SJCRH30 (cell line): Measurements from ENCODE around the gene SINHCAF. TPM values are rescaled to one million over a fixed set of nuclear protein-coding genes. Genes with fewer than 3 reads are reported as not detected.
"Not testable (repeated sequence)": the region's sequence is repeated elsewhere in the genome, so short reads cannot be mapped to it uniquely, and the experiment has no call there.

Experiments
- DNase-seq, 2 experiments: peaks; one replicate each; pipeline ENCODE4 v3.0.0-alpha.2; 2015 to 2020
- H3K27ac ChIP-seq: fragments of 250-450 bp; sonication (Bioruptor Pico); 2 replicates; pipeline ENCODE4 v1.5.1; 2020; ENCODE audit warnings: mild to moderate bottlenecking, moderate library complexity
- H3K27me3 ChIP-seq: fragments of 250-450 bp; sonication (Bioruptor Pico); 2 replicates; pipeline ENCODE4 v1.5.1; 2020; ENCODE audit warnings: mild to moderate bottlenecking, moderate library complexity
- H3K36me3 ChIP-seq: fragments of 250-450 bp; sonication (Bioruptor Pico); 2 replicates; pipeline ENCODE4 v1.5.1; 2020; ENCODE audit warnings: mild to moderate bottlenecking, moderate library complexity
- H3K4me1 ChIP-seq: fragments of 250-450 bp; sonication (Bioruptor Pico); 2 replicates; pipeline ENCODE4 v1.5.1; 2020; ENCODE audit warnings: mild to moderate bottlenecking, moderate library complexity
- H3K4me3 ChIP-seq: fragments of 250-450 bp; sonication (Bioruptor Pico); 2 replicates; pipeline ENCODE4 v1.5.1; 2020; ENCODE audit warnings: mild to moderate bottlenecking, moderate library complexity
- H3K9me3 ChIP-seq: fragments of 250-450 bp; sonication (Bioruptor Pico); replicated peaks from 2 replicates; pipeline ENCODE4 v1.5.1; 2020; ENCODE audit warnings: mild to moderate bottlenecking, moderate library complexity
- total RNA-seq: library from RNA; depleted of rRNA; stranded (reverse); fragments of >200 nt; shearing (Covaris generic); gene quantifications from 2 replicates; pipeline ENCODE4 v1.2.3, GENCODE V29; 2014; rRNA removed

Gene SINHCAF, protein sequence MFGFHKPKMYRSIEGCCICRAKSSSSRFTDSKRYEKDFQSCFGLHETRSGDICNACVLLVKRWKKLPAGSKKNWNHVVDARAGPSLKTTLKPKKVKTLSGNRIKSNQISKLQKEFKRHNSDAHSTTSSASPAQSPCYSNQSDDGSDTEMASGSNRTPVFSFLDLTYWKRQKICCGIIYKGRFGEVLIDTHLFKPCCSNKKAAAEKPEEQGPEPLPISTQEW
- 87.6 and 105 TPM in 2 replicates for total RNA-seq

GRCh38 chr12:31325877-31326631 is at the start of gene SINHCAF:
TSS of gene SINHCAF (minus strand) at chr12:31326150. CDS start at chr12:31298204, 27,946 bp downstream.
- Histone ChIP-seq H3K4me1 (peaks cover 14% of the 10 kb centered on the region), H3K27ac (peak within 1 kb of the TSS; percentile 88), H3K36me3 (no peaks in the 10 kb centered on the region), H3K27me3 (no peaks in the 10 kb centered on the region), H3K4me3 (peak within 1 kb of the TSS; percentile 82), H3K9me3 (no peaks in the 10 kb centered on the region)
- peak; percentile 99 to 100 for DNase-seq

DNA sequence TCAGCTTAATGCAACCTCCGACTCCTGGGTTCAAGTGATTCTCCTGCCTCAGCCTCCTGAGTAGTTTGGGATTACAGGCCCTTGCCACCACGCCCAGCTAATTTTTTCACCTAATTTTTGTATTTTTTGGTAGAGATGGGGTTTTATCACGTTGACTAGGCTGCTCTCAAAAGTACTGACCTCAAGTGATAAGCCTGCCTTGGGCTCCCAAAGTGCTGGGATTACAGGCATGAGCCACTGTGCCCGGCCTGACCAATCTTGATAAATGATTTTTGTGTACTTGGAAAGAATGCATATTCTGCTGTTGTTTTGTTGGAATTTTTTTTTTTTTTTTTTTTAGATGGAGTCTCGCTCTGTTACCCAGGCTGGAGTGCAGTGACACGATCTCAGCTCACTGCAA is 49.5 kb upstream of the SINHCAF start:
- DNase-seq, H3K27ac ChIP-seq: not testable (repeated sequence)

GRCh38 chr12:31371256-31371620 is 45.3 kb upstream of the SINHCAF start:
- Histone ChIP-seq H3K9me3 (no peaks in the 10 kb centered on the region), H3K36me3 (no peaks in the 10 kb centered on the region), H3K27ac (no peak overlapping the region), H3K4me3 (no peak overlapping the region), H3K27me3 (no peaks in the 10 kb centered on the region), H3K4me1 (no peaks in the 10 kb centered on the region; the same call in 1 of the 2 replicates)
- no peak for DNase-seq

More for the DNA sequence above, 49.5 kb upstream of the SINHCAF start:
- H3K4me3 ChIP-seq, H3K36me3 ChIP-seq, H3K4me1 ChIP-seq, H3K9me3 ChIP-seq, H3K27me3 ChIP-seq: not testable (repeated sequence)

GRCh38 chr12:31370531-31371255 is 44.7 kb upstream of the SINHCAF start:
- H3K4me1 ChIP-seq: no peaks in the 10 kb centered on the region; the same call in 1 of the 2 replicates
- no peaks in the 10 kb centered on the region for H3K36me3 ChIP-seq
- peak overlapping the region; percentile 56 for H3K27ac ChIP-seq
- peak overlapping the region; percentile 53 for H3K4me3 ChIP-seq
- peak in 1 of 2 experiments; percentile 27 for DNase-seq
- H3K9me3 ChIP-seq: no peaks in the 10 kb centered on the region
- no peaks in the 10 kb centered on the region for H3K27me3 ChIP-seq

DNA sequence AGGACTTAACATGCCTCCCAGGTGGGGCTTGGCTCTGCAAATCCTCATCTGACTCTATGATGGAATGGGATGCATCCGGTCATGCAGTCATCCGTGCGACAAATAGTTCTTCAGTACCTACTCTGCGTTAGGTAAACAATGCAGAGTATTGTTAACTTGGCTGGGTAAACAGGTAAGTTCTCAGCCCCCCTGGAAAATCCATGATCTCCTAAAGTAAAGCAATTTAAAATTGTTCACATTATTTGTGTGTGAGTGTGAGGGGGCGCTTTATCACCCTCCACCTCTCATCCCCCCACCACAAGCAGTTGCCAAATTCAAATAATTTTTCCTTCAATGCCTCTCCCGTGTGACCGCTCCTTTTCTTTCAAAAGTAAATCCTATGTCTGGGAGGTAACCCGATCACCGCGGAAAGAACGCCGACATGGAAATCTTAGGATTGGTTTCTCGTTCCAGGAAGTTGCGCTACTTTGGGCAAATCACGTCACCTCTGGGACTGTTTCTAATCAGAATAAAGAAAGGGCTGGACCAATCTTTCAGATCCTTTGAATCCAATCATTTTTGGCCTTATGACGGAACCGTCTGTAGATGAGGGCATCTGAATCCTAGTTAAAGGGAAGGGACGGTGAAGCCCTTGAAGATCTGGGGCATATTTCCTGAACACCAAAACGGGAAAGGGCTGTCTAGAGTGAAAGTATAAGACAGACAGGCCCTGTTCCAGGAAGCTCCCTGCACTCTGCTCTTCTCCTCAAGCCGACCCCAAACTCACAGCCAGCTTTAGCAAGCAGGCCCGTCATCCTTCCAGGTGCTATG is 44.0 kb upstream of the SINHCAF start:
- H3K36me3 ChIP-seq: no peaks in the 10 kb centered on the region
- H3K4me1 ChIP-seq: no peaks in the 10 kb centered on the region; the same call in 1 of the 2 replicates
- H3K27me3 ChIP-seq: no peaks in the 10 kb centered on the region
- H3K9me3 ChIP-seq: no peaks in the 10 kb centered on the region
- peak overlapping the region; percentile 56 for H3K27ac ChIP-seq
- peak overlapping the region; percentile 53 for H3K4me3 ChIP-seq
- DNase-seq: peak; percentile 49 to 66

- Histone ChIP-seq H3K27ac (no peak overlapping the region), H3K9me3 (no peaks in the 10 kb centered on the region), H3K36me3 (no peaks in the 10 kb centered on the region), H3K27me3 (no peaks in the 10 kb centered on the region), H3K4me1 (no peaks in the 10 kb centered on the region; the same call in 1 of the 2 replicates), H3K4me3 (peak overlapping the region; percentile 53)
- peak; percentile 53 to 62 for DNase-seq
Observed at GRCh38 chr12:31368666-31369361, 42.9 kb upstream of the SINHCAF start.

GRCh38 chr12:31366104-31366621 is 40.2 kb upstream of the SINHCAF start:
- Histone ChIP-seq H3K36me3 (no peaks in the 10 kb centered on the region), H3K27ac (no peak overlapping the region), H3K27me3 (no peaks in the 10 kb centered on the region), H3K4me1 (no peaks in the 10 kb centered on the region; the same call in 1 of the 2 replicates), H3K9me3 (no peaks in the 10 kb centered on the region), H3K4me3 (no peak overlapping the region)
- DNase-seq: no peak

DNA sequence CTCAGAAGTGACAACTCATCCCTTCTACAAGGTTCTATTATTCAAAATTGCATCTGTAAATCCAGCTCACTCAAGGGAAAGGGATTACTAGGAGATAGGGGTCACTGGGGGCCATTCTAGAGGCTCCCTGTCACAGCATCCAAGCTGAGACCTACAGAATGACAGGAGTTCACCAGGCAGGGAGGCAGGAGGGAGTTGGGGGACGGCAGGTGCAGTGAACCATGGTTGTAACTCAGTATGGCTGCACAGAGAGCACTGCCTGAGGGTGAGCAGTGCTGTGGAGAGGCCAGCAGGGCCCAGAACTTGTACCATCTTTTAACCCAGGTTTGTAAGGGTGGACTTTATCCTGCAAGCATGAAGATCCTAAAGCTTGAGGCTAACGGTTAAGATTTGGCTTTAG is 37.9 kb upstream of the SINHCAF start:
- H3K4me1 ChIP-seq: no peaks in the 10 kb centered on the region; the same call in 1 of the 2 replicates
- H3K9me3 ChIP-seq: no peaks in the 10 kb centered on the region
- no peak overlapping the region for H3K27ac ChIP-seq
- H3K4me3 ChIP-seq: no peak overlapping the region
- no peaks in the 10 kb centered on the region for H3K36me3 ChIP-seq
- no peaks in the 10 kb centered on the region for H3K27me3 ChIP-seq
- no peak for DNase-seq

DNA sequence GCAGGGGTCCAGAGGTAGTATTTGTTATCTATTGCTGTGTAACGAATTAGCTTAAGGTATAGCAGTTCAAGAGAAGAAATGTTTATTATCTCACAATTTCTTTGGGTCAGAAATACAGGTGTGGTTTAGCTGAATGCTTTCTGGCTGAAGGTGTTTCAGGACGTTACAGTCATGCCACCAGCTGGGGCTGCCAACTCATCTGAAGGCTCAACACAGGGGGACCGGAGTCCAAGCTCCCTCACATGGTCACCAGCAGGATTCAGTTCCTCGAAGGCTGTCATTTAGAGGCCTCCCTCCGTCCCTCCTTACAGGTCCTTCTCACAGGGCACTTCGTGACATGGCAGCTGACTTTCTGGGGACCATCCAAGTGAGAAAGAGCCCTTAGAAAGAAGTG is 37.5 kb upstream of the SINHCAF start:
- Histone ChIP-seq H3K27me3 (no peaks in the 10 kb centered on the region), H3K36me3 (no peaks in the 10 kb centered on the region), H3K27ac (no peak overlapping the region), H3K4me1 (no peaks in the 10 kb centered on the region), H3K9me3 (no peaks in the 10 kb centered on the region), H3K4me3 (no peak overlapping the region)
- DNase-seq: no peak

DNA sequence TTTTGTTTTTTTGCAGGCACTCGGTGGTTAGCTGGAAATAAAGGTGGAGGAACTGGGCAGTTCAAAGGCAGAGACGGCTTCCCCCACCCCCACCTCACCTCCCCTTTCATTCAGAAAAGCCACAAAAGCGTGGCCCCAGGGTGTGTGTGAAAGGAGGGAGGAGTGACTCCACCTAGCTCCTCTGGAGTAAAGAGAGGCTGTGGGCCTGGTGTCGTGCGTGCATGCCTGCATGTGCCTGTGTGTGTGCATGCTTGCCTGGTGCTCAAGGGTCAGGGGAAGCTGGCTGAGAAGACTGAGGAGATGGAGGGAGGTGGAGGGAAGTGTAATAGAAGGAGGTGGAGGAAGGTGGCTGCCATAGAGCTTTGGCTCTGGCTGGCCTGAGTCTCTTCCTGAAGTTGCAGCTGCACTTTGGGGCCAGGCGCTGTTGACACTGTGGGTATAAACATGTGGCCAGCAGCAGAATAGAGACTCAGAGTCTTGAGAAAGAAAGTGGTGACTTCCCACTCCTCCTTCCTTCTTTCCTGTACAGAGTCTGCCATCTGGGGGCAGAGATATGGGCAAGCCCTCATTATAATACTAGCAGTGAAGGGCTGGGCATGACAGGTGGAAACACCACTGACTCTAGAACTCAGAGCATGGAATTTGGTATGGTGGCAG is 36.9 kb upstream of the SINHCAF start:
- no peaks in the 10 kb centered on the region for H3K4me1 ChIP-seq
- peak overlapping the region; percentile 43 for H3K4me3 ChIP-seq
- DNase-seq: no peak
- no peaks in the 10 kb centered on the region for H3K9me3 ChIP-seq
- no peak overlapping the region for H3K27ac ChIP-seq
- no peaks in the 10 kb centered on the region for H3K27me3 ChIP-seq
- H3K36me3 ChIP-seq: no peaks in the 10 kb centered on the region

DNA sequence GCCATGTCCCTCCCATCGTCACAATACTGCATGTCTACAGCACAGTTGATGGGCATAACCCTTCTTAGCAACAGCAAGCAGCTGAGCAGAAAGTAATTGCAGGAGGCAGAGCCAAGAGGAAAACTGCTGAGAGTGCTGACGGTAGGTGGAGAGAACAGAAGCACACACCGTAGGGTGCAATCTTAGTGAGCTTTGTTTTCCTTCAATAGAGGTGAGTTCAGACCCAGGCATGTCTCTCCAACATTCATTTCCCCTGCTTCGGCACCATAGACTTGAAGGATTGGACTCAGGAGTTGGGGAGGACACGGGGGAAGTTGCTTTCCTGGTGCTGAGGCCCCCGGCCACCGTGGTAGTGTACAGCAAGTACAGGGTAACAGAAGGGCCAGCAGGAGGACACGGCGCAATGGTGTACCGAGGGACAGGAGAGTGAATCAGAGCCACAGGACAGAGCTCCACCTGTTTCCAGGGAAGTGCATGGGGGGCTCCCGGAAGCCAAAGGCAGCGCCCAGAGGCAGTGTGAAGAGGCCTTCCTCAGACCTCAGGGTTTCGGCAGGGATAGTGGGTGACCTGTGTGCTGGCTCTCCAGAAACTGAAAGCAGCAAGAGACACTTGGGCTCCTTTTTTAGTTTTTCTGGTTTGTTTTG is 36.3 kb upstream of the SINHCAF start:
- Histone ChIP-seq H3K36me3 (no peaks in the 10 kb centered on the region), H3K4me1 (no peaks in the 10 kb centered on the region), H3K4me3 (peak overlapping the region; percentile 43), H3K27ac (no peak overlapping the region), H3K9me3 (no peaks in the 10 kb centered on the region), H3K27me3 (no peaks in the 10 kb centered on the region)
- DNase-seq: peak; percentile 11 to 41

GRCh38 chr12:31361730-31362114 is 35.8 kb upstream of the SINHCAF start:
- DNase-seq: no peak
- H3K4me3 ChIP-seq: no peak overlapping the region
- no peaks in the 10 kb centered on the region for H3K4me1 ChIP-seq
- H3K9me3 ChIP-seq: no peaks in the 10 kb centered on the region
- H3K27me3 ChIP-seq: no peaks in the 10 kb centered on the region
- H3K36me3 ChIP-seq: no peaks in the 10 kb centered on the region
- no peak overlapping the region for H3K27ac ChIP-seq

DNA sequence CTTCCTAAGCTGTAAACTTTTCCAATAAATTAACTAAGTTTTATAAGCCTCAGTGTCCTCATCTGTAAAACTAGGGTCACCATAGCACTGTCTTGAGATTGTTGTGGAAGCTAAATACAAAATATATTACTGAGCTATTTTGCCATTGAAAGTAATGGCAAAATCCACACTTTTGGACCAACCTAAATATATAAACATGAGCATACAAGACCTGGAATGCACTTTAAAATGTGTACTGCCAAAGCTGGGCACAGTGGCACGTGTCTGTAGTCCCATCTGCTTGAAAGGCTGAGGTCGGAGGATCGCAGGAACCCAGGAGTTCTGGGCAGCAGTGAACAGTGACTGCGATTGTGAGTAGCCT is 29.8 kb upstream of the SINHCAF start:
- no peak overlapping the region for H3K4me3 ChIP-seq
- H3K27me3 ChIP-seq: no peaks in the 10 kb centered on the region
- H3K27ac ChIP-seq: no peak overlapping the region
- DNase-seq: no peak
- no peaks in the 10 kb centered on the region; the same call in 1 of the 2 replicates for H3K4me1 ChIP-seq
- no peaks in the 10 kb centered on the region for H3K9me3 ChIP-seq
- H3K36me3 ChIP-seq: no peaks in the 10 kb centered on the region
